GM21737 (cell line): ENCODE data around the gene DGKH.
"Not testable (repeated sequence)": the region's sequence is repeated elsewhere in the genome, so short reads cannot be mapped to it uniquely, and the experiment has no call there.

Experiments
- ATAC-seq: cut with Tn5 transposase; IDR thresholded peaks from one replicate; pipeline ENCODE4 v1.9.1; 2021; ENCODE audit warnings: mild to moderate bottlenecking, moderate library complexity; ENCODE audit not compliant: unreplicated experiment

The DGKH gene

DNA sequence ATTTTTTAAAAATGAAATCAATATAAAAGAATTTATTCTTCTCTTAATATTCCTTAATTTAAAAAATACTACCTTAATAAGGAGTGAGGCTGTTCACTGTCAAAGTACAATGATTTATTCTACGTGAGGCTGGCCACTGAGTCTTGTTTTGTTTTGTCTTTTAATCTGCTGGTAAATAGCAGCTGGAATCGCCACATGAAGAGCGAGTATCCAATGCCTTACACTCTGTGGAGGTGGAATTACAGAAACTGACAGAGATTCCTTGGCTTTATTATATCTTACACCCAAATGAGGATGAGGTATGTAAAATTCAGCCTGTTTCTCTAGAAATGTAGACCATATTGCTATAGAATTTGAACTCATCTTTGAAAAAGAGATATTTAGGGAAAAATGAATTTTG lies 170.6 kb downstream of the DGKH start:
- no peak for ATAC-seq

DNA sequence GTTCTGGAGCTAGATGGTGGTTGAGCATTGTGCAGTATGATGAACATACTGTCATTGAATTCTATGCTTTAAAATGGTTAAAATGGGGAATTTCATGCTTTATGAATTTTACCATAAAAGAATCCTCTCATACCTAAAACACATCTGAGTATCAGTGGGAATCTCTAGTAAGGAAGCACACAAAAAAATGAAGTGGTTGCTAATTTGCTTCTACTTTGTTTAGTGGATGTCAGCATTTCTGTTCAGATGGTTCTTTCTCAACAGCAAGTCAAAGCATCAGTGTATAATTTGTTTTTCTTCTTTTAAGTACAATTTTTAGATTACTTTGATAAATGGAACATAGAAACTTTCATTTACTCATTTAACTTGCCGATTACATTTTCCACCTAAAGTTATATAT lies 171.4 kb downstream of the DGKH start:
- no peak for ATAC-seq

DNA sequence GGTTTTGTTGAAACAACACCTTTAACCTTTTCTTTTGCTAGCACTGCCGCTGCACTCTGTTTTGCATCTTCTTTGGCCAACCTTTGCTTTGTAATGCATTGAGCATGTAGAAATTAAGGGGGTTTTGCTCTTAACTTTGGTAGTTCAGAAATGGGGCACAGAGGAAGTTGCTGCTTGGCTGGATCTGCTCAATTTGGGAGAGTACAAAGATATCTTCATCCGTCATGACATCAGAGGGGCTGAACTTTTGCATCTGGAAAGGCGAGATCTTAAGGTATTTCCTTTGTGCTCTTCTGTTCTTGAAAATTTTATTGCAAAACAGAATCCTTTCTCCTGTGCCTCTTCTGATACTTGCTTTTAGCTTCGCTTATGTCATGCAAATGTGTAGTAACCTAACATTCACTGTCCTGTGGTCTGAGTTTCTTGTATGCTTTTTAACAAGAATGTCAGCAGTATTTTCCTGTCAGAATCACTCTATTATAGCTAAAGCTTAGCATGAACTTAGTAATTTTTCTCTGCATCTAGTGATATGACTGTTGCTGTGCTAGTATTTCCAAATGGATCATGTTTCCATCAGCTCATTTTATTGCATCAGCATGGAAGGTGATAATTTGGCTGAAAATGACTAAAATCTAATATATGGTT lies 172.8 kb downstream of the DGKH start:
- ATAC-seq = no peak

DNA sequence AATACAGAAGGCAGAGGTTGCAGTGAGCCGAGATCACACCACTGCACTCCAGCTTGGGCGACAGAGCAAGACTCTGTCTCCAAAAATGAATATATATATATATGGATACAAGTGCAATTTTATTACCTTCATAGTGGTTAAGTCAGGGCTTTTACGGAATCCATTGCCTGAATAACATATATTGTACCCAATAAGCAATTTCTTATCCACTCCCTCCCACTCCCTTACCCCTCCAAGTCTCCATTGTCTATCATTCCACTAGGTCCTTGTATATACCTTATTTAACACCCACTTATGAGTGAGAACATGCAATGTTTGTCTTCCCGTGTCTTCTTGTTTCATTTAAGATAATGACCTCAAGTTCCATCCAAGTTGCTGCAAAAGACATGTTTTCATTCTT lies 175.2 kb downstream of the DGKH start:
- ATAC-seq = no peak

DNA sequence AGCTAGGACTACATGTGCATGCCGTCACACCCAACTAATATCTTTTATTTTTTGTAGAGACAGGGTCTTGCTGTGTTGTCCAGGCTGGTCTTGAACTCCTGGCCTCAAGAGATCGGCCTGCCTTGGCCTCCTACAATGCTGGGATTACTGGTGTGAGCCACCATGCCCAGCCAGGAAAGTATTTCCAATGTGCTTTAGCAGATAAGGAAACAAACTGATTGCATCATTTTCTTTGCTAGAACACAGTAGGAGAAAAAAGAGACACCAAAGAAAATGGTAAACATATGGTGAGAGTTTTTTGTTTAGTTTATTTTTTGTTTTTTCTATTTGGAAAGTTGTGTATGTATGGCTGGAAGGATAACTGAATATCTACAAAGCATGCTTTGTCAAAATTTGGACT lies 176.6 kb downstream of the DGKH start:
- ATAC-seq = no peak

DNA sequence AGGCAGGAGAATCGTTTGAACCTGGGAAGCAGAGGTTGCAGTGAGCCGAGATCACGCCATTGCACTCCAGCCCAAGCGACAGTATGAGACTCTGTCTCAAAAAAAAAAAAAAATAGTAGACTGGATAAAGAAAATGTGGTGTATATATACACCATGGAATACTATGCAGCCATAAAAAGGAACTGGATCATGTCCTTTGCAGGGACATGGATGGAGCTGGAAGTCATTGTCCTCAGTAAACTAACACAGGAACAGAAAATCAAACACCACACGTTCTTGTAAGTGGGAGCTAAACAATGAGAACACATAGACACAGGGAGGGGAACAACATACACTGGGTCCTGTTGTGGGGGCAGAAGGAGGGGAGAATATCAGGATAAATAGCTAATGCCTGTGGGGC lies 178.3 kb downstream of the DGKH start:
- ATAC-seq = not testable (repeated sequence)

DNA sequence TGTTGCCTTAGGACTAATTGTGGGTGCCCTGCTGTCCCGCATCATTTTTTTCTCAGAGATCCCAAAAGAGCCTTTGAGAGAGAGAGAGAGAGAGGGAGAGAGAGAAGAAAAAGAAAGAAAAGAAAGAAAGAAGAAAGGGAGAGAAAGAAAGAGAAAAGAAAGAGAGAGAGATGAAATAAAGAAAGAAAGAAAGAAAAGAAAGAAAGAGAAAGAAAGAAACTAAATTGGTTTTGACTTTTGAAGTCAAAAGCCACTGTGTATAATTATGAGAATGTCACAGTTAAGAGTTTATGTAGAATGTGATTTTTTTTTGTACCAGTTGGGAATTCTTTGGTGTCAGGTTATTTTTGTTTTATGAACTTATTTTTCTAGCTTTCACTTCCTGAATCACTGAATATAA lies 180.1 kb downstream of the DGKH start:
- ATAC-seq = no peak

DNA sequence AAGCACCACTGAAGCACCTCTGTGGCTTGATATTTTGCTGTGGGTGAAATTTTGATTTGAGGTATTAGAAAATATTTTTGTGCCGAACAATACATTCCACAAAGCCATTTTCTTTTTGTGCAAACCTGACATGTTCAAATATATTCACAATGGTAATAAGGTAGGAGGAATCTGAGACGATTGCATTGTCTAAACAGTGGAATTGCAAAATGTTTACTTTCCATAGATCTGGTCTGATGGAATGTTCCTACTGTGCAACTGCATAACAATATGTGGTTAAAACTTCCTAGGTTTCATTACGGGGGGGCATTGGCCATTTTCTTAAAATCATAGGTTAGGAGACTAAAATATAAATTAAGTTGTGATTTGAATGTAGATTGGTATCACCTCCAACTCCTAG lies 180.8 kb downstream of the DGKH start:
- no peak for ATAC-seq

DNA sequence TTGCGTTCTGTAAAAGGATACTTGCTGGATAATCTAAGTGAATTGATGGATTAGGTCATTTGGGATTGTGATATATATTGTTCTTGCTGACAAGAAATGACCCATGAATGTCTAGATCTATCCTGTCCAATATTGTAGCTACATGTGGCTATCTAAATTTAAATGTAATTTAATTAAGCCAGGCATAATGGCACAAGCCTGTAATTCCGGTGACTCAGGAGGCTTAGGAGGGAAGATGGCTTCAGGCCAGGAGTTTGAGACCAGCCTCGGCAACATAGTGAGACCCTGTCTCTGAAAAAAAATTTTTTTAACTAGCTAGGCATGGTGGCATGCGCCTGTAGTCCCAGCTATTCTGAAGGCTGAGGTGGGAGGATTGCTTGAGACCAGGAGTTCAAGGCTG lies 184.2 kb downstream of the DGKH start:
- ATAC-seq = no peak

DNA sequence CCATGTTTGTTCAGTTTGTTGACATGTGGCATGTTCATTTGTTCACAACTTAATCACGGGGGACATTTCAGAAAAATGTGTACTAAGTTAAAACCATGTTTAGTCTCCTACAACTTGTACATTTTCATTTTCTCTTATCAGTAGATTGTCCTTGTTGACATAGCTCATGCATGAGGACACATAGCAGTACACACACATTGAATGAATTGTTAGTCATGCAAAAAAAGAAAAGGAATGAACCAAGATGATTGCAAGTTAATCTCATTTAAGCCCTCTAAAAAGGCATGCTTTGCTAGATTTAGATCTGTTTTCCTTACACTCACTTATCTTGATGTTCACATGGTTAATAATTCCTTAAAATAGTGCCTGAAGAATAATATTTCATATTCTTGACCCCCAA lies 185.3 kb downstream of the DGKH start:
- no peak for ATAC-seq

DNA sequence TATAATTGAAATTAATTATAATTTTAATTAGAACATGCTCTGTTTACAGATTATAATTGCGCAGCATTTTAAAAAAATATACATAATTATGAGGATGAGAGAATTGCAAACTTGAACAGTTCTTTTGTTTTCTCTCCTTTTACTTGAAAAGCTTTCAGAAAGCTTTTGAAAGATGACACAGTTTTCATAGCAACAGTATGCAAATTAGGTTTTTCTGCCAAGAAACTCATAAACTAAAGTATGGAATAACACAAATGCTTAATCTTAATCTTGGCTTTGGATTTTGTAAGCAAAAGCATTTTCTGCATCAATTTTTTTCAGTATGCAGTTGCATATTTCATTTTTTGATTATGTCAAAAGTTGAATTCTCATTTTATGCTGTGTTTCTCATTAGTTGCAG lies 190.7 kb downstream of the DGKH start:
- ATAC-seq = no peak

DNA sequence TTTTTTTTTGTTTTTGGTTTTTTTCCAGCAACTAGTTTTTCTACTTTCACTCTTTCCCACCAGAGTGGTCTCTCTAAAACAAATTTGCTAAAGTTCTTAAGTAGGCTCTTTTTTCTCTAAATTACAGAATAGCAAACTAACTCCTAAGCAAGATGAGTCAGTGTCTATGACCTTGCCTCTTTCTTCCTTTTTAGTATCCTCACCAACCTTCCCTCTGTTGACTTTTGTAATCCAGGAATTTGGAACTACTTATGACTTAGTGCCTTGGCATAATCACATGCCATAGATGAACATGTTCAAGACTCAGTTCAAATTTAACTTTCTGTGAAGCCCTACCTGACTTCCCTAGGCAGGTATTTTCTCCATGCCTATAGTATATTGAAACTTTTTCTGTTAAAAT lies 191.2 kb downstream of the DGKH start:
- ATAC-seq = no peak

DNA sequence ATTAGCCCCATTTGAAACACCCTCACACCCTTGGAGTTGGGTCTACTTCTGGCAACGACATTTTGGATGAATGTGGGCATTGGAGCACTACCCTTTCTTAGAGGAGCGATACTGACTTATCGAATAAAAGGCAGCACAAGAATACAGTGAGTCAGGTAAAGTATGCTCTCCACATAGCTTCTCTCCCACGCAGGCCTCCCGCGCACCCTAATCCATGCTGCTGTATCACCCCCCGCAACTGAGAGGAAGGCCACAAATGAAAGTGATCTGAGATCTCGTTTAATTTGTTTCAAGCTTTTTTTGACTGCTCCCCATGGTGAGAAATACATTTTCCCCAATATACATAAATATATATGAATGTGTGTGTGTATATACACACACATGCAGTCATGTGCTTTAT lies 198.1 kb downstream of the DGKH start:
- no peak for ATAC-seq

DNA sequence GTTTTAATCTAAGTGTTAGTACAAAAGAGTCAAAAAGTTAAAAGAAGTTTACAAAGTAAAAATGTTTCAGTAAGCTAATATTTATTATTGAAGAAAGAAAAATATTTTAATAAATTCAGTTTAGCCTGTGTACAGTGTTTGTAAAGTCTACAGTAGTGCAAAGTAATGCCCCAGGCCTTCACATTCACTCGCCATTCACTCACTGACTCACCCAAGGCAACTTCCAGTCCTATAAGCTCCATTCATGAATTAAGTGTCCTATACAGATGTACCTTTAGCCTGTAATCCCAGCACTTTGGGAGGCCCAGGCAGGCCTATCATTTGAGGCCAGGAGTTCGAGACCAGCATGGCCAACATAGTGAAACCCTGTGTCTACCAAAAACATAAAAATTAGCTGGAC lies 199.4 kb downstream of the DGKH start:
- ATAC-seq = no peak

DNA sequence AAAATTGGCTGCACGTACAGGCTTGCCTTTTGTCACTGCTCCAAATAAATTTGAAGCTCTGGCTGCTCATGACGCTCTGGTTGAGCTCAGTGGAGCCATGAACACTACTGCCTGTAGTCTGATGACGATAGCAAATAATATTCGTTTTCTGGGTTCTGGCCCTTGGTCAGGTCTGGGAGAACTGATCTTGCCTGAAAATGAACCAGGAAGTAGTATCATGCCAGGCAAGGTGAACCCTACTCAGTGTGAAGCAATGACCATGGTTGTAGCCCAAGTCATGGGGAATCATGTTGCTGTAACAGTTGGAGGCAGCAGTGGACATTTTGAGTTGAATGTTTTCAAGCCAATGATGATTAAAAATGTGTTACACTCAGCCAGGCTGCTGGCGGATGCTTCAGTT lies 207.4 kb downstream of the DGKH start:
- ATAC-seq = no peak

DNA sequence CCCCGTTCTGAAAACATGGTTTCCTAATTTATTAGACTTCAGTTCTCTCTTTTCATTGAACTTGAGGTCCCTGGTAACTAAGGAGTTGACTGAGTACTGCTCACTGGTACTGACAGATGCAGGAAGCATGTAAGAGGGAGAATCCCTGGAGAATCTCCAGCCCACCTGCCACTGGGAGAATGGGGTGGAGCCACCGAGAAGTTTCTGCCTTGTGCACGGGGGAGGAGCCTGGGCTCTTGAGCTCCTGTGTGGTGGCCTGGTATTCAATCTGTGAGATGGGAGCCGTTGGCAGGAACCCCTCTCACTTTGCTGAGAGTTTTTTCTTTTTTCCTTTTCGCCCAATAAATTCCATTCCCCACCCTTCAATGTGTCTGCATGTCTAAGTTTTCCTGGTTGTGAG lies 210.3 kb downstream of the DGKH start:
- no peak for ATAC-seq

DNA sequence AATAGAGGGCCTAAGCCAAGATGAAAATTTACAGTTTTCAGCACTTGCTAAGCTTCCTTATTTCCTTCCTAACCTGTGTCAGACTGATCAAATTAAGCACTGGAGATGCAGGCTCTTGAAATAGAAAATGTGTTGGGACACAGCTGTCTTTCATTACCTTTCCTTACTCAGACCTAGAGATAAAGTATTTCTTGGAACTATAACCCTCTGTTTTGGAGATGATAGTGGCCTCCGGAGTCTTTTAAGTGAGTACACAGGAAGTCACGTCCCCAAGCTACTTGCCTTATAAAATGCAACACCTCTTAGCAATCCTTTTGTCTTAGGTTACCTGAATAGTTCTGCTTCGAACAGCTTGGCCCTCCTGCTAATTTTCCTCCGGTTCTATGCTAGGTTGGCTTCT lies 211.1 kb downstream of the DGKH start:
- ATAC-seq = no peak

DNA sequence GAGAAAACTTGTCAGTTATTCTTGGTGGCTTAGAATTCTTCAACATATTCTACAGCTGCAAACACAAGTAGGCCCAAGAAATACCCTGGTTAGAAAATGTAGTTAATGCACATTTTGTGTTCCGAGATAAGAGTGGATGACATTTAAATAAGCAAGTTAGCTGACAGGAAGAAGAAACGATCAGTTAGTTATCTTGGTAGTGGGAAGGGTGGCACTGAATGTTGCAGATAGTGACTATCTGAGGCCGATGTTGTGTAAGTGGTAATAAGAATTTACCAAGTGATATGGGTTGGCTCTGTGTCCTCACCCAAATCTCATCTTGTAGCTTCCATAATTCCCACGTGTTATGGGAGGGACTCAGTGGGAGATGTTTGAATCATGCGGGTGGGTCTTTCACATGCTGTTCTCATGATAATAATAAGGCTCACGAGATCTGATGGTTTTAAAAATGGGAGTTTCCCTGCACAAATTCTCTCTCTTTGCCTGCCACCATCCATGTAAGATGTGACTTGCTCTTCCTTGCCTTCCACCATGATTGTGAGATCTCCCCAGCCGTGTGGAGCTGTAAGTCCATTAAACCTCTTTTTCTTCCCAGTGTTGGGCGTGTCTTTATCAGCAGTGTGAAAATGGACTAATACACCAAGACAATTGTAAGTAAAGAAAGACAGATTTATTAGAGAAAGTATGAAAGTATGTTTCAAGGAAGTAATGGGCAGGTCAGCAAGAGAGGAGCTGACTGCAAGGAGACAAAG lies 212.6 kb downstream of the DGKH start:
- no peak for ATAC-seq

DNA sequence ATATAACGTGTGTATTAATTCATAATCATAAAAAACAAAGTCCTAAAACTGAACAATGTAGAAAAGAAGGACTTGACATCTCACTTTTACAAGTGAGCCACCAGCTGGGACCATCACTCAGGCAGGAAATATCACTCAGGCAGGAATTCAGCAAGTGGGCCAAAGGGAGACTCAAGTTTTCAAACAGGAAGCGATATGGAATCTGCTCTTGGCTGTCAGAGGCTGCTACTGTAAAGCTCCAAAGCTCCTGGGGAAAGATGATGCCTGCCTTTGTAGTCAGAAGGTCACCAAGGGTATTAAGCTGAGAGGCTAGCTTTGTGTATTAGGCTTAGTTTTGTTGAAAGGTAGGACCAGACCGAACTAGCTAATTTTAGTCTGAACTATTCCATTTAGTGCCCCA lies 218.0 kb downstream of the DGKH start:
- ATAC-seq = no peak

DNA sequence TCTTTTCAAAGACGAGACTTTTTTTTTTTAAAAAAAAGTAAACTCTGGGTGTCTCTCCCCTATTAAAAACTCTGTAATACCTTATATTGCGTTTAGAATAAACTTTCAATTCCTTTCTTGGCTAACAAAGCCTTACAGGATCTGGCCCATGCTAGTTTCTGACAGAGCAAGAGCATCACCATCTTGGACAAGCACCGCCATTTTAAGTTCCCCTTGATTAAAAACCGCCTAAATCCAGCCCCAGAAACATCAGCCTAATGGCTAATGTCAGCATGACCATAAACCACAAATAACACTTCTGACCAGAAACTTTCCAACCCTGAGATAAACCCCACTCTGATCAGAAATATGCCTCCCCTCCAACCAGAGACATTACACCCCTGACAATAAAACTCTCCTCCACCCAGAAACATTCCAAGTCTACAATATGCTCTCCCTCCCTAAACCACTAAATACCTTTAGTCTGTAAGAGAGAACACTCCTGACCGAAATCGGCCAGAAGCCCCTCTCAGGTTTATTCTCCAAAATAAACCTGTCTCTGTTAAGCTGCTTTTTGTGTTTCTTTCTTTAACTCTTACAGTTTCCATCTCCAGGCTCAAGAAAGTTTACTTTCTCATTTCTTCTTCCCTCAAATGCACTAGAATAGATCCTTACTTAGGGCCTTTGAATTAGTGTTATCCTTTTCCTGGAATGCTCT lies 221.9 kb downstream of the DGKH start:
- no peak for ATAC-seq

DNA sequence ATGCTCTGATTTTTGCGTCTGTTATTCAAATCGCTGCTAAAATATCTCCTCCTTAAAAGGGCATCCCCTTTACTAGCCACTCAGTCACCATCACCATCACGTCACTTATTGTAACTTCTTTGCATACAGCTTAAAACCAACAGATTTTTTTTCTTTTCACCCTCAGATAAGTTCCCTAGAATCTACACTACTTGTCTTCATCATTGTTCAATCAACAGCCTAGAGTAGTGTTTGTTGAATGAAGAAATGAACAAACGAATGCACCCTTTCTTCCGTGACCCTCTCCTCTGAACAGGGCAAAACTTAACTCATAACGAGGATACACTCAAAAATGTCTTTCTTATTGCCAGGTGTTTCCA lies 222.4 kb downstream of the DGKH start:
- ATAC-seq = no peak

DNA sequence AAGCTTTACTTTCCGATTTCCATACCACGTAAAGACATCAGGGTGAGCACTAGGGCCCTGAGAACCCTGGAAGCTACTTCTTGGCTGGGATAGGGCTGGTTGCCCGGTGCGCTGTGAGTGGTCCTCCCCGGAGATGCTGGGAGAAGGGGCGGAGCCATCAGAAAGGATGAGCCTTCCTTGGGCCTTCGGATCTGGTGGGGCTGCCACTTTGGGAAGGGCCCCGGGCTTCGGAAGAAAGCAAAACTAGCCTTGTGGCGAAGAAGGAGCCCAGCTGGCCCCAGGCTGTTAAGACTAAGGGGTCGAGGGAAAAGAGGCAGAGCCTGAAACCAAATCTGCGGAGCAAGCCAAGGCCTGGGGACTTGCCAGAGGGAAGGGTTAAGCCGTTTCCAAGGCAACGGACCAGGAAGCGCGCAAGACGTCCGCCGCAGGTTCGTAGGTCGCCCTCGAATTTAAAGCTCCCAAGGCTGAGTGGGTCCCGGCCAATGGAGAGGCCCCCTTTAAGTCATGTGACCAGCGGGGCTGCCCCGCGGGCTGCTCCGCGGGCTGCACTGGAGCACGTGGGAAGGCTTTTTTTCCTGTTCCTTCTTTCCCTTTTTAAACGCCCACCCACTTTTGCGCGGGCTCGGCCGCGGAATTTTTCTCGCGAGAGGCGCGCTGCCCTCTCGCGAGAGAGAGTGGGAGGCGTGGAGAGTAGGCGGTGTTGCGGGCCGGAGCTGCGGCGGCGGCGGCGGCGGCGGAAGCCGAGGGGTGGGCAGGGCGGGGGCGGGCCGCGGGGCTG lies 223.1 kb downstream of the DGKH start:
- peak; percentile 79 for ATAC-seq
